Astrocyte (in vitro differentiated cells and primary cell): ENCODE data around the gene HOPX. TPM values are rescaled to one million over a fixed set of nuclear protein-coding genes. Genes with fewer than 3 reads are reported as not detected.
"Not testable (repeated sequence)": the region's sequence is repeated elsewhere in the genome, so short reads cannot be mapped to it uniquely, and the experiment has no call there.

ENCODE experiments used
- DNase-seq: peaks from one replicate; pipeline ENCODE4 v3.0.0-alpha.2; 2010; ENCODE audit warnings: low read depth
- FAIRE-seq: peaks from 2 replicates; lab custom pipeline; 2011; peaks lifted over from hg19 to GRCh38; lab: Jason Lieb, UNC
- H2AFZ ChIP-seq: 2 replicates; pipeline ENCODE4 v1.6.0; 2012; ENCODE audit warnings: low read depth, low read length, inconsistent platforms
- H3K27ac ChIP-seq: 2 replicates; pipeline ENCODE4 v1.5.1; 2011; ENCODE audit warnings: low read depth, low read length, inconsistent platforms
- H3K27me3 ChIP-seq: 2 replicates; pipeline ENCODE4 v1.6.0; 2011; ENCODE audit warnings: low read length, inconsistent platforms; ENCODE audit not compliant: insufficient read depth
- H3K36me3 ChIP-seq: 2 replicates; pipeline ENCODE4 v1.5.1; 2011; ENCODE audit warnings: low read length, inconsistent platforms; ENCODE audit not compliant: insufficient read depth
- H3K4me1 ChIP-seq: 2 replicates; pipeline ENCODE4 v1.5.1; 2011; ENCODE audit warnings: low read length, inconsistent platforms; ENCODE audit not compliant: insufficient read depth
- H3K4me2 ChIP-seq: 2 replicates; pipeline ENCODE4 v1.6.0; 2012; ENCODE audit warnings: low read length, inconsistent platforms
- H3K4me3 ChIP-seq: 2 replicates; pipeline ENCODE4 v1.5.1; 2011; ENCODE audit warnings: low read depth, mild to moderate bottlenecking, low read length, inconsistent platforms; ENCODE audit not compliant: insufficient read depth
- H3K79me2 ChIP-seq: 2 replicates; pipeline ENCODE4 v1.6.0; 2012; ENCODE audit warnings: mild to moderate bottlenecking, low read length, inconsistent platforms; ENCODE audit not compliant: insufficient read depth
- H3K9ac ChIP-seq: 2 replicates; pipeline ENCODE4 v1.6.0; 2012; ENCODE audit warnings: mild to moderate bottlenecking, low read length, inconsistent platforms
- H3K9me3 ChIP-seq: 2 replicates; pipeline ENCODE4 v1.5.1; 2012; ENCODE audit warnings: low read depth, mild to moderate bottlenecking, low read length, inconsistent platforms; ENCODE audit not compliant: insufficient read depth
- H4K20me1 ChIP-seq: 2 replicates; pipeline ENCODE4 v1.6.0; 2012; ENCODE audit warnings: low read length, inconsistent platforms; ENCODE audit not compliant: insufficient read depth
- H3K27ac Mint-ChIP-seq: one replicate; pipeline ENCODE4 v1.8.0; 2021; ENCODE audit warnings: mild to moderate bottlenecking, mixed read lengths; ENCODE audit not compliant: unreplicated experiment
- H3K27me3 Mint-ChIP-seq: one replicate; pipeline ENCODE4 v1.8.0; 2021; ENCODE audit warnings: low read depth, mixed read lengths; ENCODE audit not compliant: unreplicated experiment
- H3K36me3 Mint-ChIP-seq: one replicate; pipeline ENCODE4 v1.8.0; 2021; ENCODE audit warnings: low read depth, mixed read lengths; ENCODE audit not compliant: unreplicated experiment
- H3K4me1 Mint-ChIP-seq: one replicate; pipeline ENCODE4 v1.8.0; 2021; ENCODE audit warnings: low read depth, mixed read lengths; ENCODE audit not compliant: unreplicated experiment
- H3K4me3 Mint-ChIP-seq: one replicate; pipeline ENCODE4 v1.8.0; 2021; ENCODE audit warnings: mild to moderate bottlenecking, moderate library complexity, mixed read lengths; ENCODE audit not compliant: unreplicated experiment
- H3K9me3 Mint-ChIP-seq: one replicate; pipeline ENCODE4 v1.8.0; 2021; ENCODE audit warnings: mild to moderate bottlenecking, mixed read lengths; ENCODE audit not compliant: unreplicated experiment
- CTCF ChIP-seq: IDR thresholded peaks from 2 replicates; pipeline ENCODE4 v1.5.1; 2011; ENCODE audit warnings: low read depth, mild to moderate bottlenecking, inconsistent platforms, low read length, moderate library complexity; ENCODE audit not compliant: insufficient read depth
- EZH2 ChIP-seq: IDR thresholded peaks from 2 replicates; pipeline ENCODE4 v1.6.1; 2012; ENCODE audit warnings: mild to moderate bottlenecking, low read length, inconsistent platforms; ENCODE audit not compliant: insufficient read depth
- total RNA-seq: library from RNA; stranded (reverse); gene quantifications from 2 replicates; pipeline ENCODE4 v1.2.1, GENCODE V29; 2021

Gene HOPX
- total RNA-seq, 1 donor from 2014 or later = 1.7 TPM

- Histone ChIP-seq H2AFZ (no peak overlapping the region), H3K4me1 (no peaks in the 10 kb centered on the region), H3K27me3 (no peaks in the 10 kb centered on the region), H3K36me3 (no peaks in the 10 kb centered on the region), H3K79me2 (no peaks in the 10 kb centered on the region), H3K4me2 (no peak overlapping the region), H3K9me3 (no peaks in the 10 kb centered on the region), H3K27ac (no peak overlapping the region), H4K20me1 (no peaks in the 10 kb centered on the region), H3K4me3 (no peak overlapping the region), H3K9ac (no peak overlapping the region)
- TF ChIP-seq EZH2 (no peak), CTCF (no peak)
- H3K9me3 Mint-ChIP-seq = no peaks in the 10 kb centered on the region
- FAIRE-seq (no peak), DNase-seq (peak; percentile 87)
- H3K27me3 Mint-ChIP-seq = no peaks in the 10 kb centered on the region
- H3K36me3 Mint-ChIP-seq = no peaks in the 10 kb centered on the region
- H3K4me1 Mint-ChIP-seq = peaks cover 33% of the 10 kb centered on the region
- H3K4me3 Mint-ChIP-seq = no peak overlapping the region
- peak overlapping the region; percentile 93 for H3K27ac Mint-ChIP-seq
Measured at GRCh38 chr4:56698329-56698728, 17.2 kb upstream of the HOPX start.

- TF ChIP-seq EZH2 (no peak), CTCF (no peak)
- Mint-ChIP-seq H3K27me3 (no peaks in the 10 kb centered on the region), H3K27ac (no peak overlapping the region), H3K4me1 (peaks cover 25% of the 10 kb centered on the region), H3K36me3 (no peaks in the 10 kb centered on the region), H3K9me3 (no peaks in the 10 kb centered on the region), H3K4me3 (no peak overlapping the region)
- Histone ChIP-seq H3K4me2 (no peak overlapping the region), H2AFZ (no peak overlapping the region), H3K4me3 (no peak overlapping the region), H3K27ac (no peak overlapping the region), H3K9me3 (no peaks in the 10 kb centered on the region), H3K36me3 (no peaks in the 10 kb centered on the region), H3K9ac (no peak overlapping the region), H4K20me1 (no peaks in the 10 kb centered on the region), H3K27me3 (no peaks in the 10 kb centered on the region), H3K79me2 (no peaks in the 10 kb centered on the region), H3K4me1 (no peaks in the 10 kb centered on the region)
- FAIRE-seq = no peak
- no peak for DNase-seq
Measured at GRCh38 chr4:56696056-56696455, 15.0 kb upstream of the HOPX start.

- not testable (repeated sequence) for H3K4me3 Mint-ChIP-seq, H3K4me1 ChIP-seq, H3K27ac Mint-ChIP-seq, H3K27me3 Mint-ChIP-seq, H3K9me3 Mint-ChIP-seq, H3K4me2 ChIP-seq, H3K9ac ChIP-seq, H3K27me3 ChIP-seq, H3K79me2 ChIP-seq, FAIRE-seq, H2AFZ ChIP-seq, H3K4me3 ChIP-seq, DNase-seq, H3K36me3 Mint-ChIP-seq, H3K9me3 ChIP-seq, H3K36me3 ChIP-seq, H4K20me1 ChIP-seq, H3K27ac ChIP-seq
- peaks cover 21% of the 10 kb centered on the region for H3K4me1 Mint-ChIP-seq
Measured at GRCh38 chr4:56693476-56693875, 12.4 kb upstream of the HOPX start.
